Upper lobe of left lung (tissue), 6 donors: Measurements from ENCODE around the gene TAF1D. TPM values are rescaled to one million over a fixed set of nuclear protein-coding genes. Genes with fewer than 3 reads are reported as not detected.

Experiments
- ATAC-seq, 2 donors: fragments of 200-7000 bp; cut with Tn5 transposase; one replicate each; pipeline ENCODE4 v1.9.1; 2022; ENCODE audit warnings: mild to moderate bottlenecking in 2 of 2, moderate library complexity in 2 of 2; ENCODE audit not compliant: low FRiP score in 2 of 2
- DNase-seq, 2 donors: peaks; one replicate each; pipeline ENCODE4 v3.0.0-alpha.2; 2019 to 2020
- H3K27ac ChIP-seq, 4 donors: fragments of 200-600 bp; sonication (generic); one replicate each; pipeline ENCODE4 v1.5.1; 2016 to 2019
- H3K27me3 ChIP-seq, 4 donors: fragments of 200-600 bp; sonication (generic); one replicate each; pipeline ENCODE4 v1.5.1; 2017 to 2019
- H3K36me3 ChIP-seq, 4 donors: fragments of 200-600 bp; sonication (generic); one replicate each; pipeline ENCODE4 v1.5.1; 2016 to 2019
- H3K4me1 ChIP-seq, 4 donors: fragments of 200-600 bp; sonication (generic); one replicate each; pipeline ENCODE4 v1.5.1; 2018 to 2019
- H3K4me3 ChIP-seq, 4 donors: fragments of 200-600 bp; sonication (generic); one replicate each; pipeline ENCODE4 v1.5.1; 2017 to 2019; ENCODE audit warnings: mild to moderate bottlenecking in 2 of 4, moderate library complexity in 1 of 4
- H3K9me3 ChIP-seq, 4 donors: fragments of 200-600 bp; sonication (generic); one replicate each; pipeline ENCODE4 v1.5.1; 2018 to 2019
- EP300 ChIP-seq, 4 donors: sonication (generic); formaldehyde crosslinking; IDR thresholded peaks; one replicate each; pipeline ENCODE4 v1.5.1; 2017; ENCODE audit warnings: antibody characterized with exemption in 4 of 4, control low read depth in 2 of 4
- POLR2A ChIP-seq, 4 donors: fragments of 450-650 bp; IDR thresholded peaks; one replicate each; pipeline ENCODE4 v1.5.1; 2016 to 2017; ENCODE audit warnings: antibody characterized with exemption in 4 of 4, mild to moderate bottlenecking in 2 of 4
- POLR2AphosphoS5 ChIP-seq, 2 donors: sonication (generic); formaldehyde crosslinking; IDR thresholded peaks; one replicate each; pipeline ENCODE4 v1.5.1; 2017; ENCODE audit warnings: antibody characterized with exemption in 2 of 2
- WGBS, 2 donors: methylation state at CpG; one replicate each; pipeline ENCODE4 v1.1.5; 2017 to 2018; 5-methylcytosine and 5-hydroxymethylcytosine counted together
- total RNA-seq, 6 donors: library from RNA; depleted of rRNA in 4 of 6; stranded (reverse); fragments of >200 nt in 4 of 6; gene quantifications; one replicate each; pipeline versions ENCODE4 v1.1.0 to v1.2.1, GENCODE V29; 2016 to 2021
- TF ChIP-seq, protein P1 (sequence below), 6 experiments: fragments of 450-650 bp in 4 of 6; fragments of 200-600 bp in 2 of 6; sonication (generic) in 2 of 6; IDR thresholded peaks; one replicate each; pipeline ENCODE4 v1.5.1; 2016 to 2019; ENCODE audit warnings: antibody characterized with exemption in 6 of 6
- donor health status: DM: no; HTN: no; CAD: no; lungs with moderate emphysema.
- donor health status: DM: no; HTN: yes; CAD: no; lungs with severe emphysema.

Gene TAF1D
- total RNA-seq, 6 donors from 2014 or later = 70.5 to 195 (median 88.5) TPM

DNA sequence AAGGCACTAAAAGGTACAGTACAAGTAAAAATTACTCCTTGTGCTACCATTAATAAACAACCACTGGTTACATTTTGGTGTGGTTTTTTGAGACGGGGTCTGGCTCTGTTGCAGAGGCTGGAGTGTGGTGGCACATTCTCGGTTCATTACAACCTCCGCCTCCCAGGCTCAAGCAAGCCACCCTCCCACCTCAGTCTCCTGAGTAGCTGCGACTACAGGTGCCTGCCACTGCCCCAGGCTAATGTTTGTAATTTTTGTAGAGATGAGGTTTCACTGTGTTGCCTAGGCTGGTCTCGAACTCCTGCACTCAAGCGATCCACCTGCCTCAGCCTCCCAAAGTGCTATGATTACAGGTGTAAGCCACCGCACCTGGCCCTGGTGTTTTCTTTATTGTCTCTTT lies 20.8 kb downstream of the TAF1D start:
- no peaks in the 10 kb centered on the region for H3K27me3 ChIP-seq
- ATAC-seq (no peak), DNase-seq (no peak)
- no peaks in the 10 kb centered on the region for H3K9me3 ChIP-seq
- no peak overlapping the region for H3K27ac ChIP-seq
- TF ChIP-seq EP300 (IDR thresholded peaks at IDR 0.05) (no peak), POLR2A (IDR thresholded peaks at IDR 0.05) (no peak)
- H3K4me3 ChIP-seq = no peak overlapping the region
- H3K4me1 ChIP-seq = peaks cover 0 to 12% (median 0%) of the 10 kb centered on the region in 4 donors
- 94 to 96% methylated on average over 7 of the region's 7 CpGs for WGBS, 2 donors
- peaks cover 0 to 44% (median 16%) of the 10 kb centered on the region in 4 donors for H3K36me3 ChIP-seq

DNA sequence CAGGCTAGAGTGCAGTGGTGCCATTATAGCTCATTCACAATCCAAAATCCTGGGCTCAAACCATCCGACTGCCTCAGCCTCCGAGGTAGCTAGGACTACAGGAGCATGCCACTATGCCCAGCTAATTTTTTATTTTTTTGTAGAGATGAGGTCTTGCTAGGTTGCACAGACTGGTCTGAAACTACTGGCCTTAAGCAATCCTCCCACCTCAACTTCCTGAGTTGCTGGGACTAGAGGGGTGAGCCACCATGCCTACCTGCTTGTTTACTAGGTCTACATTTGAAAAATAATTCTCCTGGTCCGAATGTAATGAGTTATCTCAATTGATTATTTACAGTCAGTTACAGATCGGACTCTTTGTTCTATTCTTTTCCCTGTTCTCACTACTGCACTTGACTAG lies 22.0 kb downstream of the TAF1D start:
- no peak for DNase-seq
- peaks cover 0 to 12% (median 0%) of the 10 kb centered on the region in 4 donors for H3K4me1 ChIP-seq
- no peak overlapping the region for H3K4me3 ChIP-seq
- H3K9me3 ChIP-seq = no peaks in the 10 kb centered on the region
- peaks cover 0 to 40% (median 17%) of the 10 kb centered on the region in 4 donors for H3K36me3 ChIP-seq
- 93 to 95% methylated on average over 4 of the region's 4 CpGs for WGBS, 2 donors
- TF ChIP-seq EP300 (IDR thresholded peaks at IDR 0.05) (no peak), POLR2AphosphoS5 (IDR thresholded peaks at IDR 0.05) (no peak), POLR2A (IDR thresholded peaks at IDR 0.05) (no peak)
- TF ChIP-seq, protein P1, sequence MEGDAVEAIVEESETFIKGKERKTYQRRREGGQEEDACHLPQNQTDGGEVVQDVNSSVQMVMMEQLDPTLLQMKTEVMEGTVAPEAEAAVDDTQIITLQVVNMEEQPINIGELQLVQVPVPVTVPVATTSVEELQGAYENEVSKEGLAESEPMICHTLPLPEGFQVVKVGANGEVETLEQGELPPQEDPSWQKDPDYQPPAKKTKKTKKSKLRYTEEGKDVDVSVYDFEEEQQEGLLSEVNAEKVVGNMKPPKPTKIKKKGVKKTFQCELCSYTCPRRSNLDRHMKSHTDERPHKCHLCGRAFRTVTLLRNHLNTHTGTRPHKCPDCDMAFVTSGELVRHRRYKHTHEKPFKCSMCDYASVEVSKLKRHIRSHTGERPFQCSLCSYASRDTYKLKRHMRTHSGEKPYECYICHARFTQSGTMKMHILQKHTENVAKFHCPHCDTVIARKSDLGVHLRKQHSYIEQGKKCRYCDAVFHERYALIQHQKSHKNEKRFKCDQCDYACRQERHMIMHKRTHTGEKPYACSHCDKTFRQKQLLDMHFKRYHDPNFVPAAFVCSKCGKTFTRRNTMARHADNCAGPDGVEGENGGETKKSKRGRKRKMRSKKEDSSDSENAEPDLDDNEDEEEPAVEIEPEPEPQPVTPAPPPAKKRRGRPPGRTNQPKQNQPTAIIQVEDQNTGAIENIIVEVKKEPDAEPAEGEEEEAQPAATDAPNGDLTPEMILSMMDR (IDR thresholded peaks at IDR 0.05) = no peak
- no peak overlapping the region for H3K27ac ChIP-seq
- ATAC-seq = no peak
- no peaks in the 10 kb centered on the region for H3K27me3 ChIP-seq

DNA sequence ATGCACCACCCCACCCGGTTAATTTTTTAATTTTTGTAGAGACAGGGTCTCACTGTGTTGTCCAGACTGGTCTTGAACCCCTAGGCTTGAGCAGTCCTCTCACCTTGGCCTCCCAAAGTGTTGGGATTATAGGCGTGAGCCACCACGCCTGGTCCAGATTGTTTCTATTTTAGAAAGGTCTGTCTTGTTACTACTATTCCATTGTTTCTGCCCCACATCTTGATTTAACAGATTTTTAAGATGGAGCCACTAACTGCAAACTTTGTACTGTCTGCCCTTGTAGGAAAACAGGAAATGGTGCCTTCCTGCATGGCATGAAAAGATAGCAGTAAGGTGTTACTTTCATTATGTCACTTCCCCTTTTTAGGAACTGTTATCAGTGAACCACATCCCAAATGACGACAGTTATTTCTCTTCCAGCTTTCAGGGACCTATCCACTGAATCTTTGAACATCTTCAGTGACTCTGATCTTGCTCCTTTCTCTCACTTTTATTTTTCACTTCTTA lies 23.2 kb downstream of the TAF1D start:
- TF ChIP-seq, protein P1 (IDR thresholded peaks at IDR 0.05) = no peak
- TF ChIP-seq POLR2A (IDR thresholded peaks at IDR 0.05) = no peak
- TF ChIP-seq EP300 (IDR thresholded peaks at IDR 0.05) = peak in 2 of 4 donors; percentile 84 to 89
- peak in 1 of 2 donors; percentile 52 for TF ChIP-seq POLR2AphosphoS5 (IDR thresholded peaks at IDR 0.05)
- 59 to 61% methylated on average over 4 of the region's 4 CpGs for WGBS, 2 donors
- ATAC-seq = no peak
- no peak overlapping the region for H3K4me3 ChIP-seq
- no peak for DNase-seq
- H3K36me3 ChIP-seq = peaks cover 0 to 45% (median 13%) of the 10 kb centered on the region in 4 donors
- no peaks in the 10 kb centered on the region for H3K9me3 ChIP-seq
- no peaks in the 10 kb centered on the region for H3K27me3 ChIP-seq
- H3K27ac ChIP-seq = peak overlapping the region in 3 of 4 donors; percentile 35 to 59 (median 48)
- peaks cover 0 to 12% (median 0%) of the 10 kb centered on the region in 4 donors for H3K4me1 ChIP-seq

DNA sequence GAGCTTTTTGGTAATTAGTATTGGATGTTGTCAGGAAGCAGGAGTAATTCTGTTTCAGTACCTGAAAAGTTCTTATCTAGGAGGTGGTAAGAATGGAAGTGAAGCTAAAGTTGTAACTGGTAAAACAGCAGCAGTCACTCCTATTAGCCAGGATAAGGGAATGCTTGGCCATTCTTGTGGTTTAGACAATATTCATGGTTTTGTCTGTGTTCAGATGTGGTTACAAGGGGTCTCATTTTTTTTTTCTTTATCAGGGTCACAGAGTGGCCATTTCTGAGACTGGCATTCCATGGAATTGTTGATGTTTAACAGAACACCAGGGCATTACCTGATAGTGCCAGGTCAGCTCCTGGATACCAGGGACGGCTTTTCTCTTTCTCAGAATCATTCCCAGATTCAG lies 23.8 kb downstream of the TAF1D start:
- Histone ChIP-seq H3K4me1 (peaks cover 0 to 12% (median 0%) of the 10 kb centered on the region in 4 donors), H3K27me3 (no peaks in the 10 kb centered on the region), H3K36me3 (peaks cover 0 to 42% (median 10%) of the 10 kb centered on the region in 4 donors), H3K4me3 (no peak overlapping the region), H3K27ac (peak overlapping the region in 2 of 4 donors; percentile 35 to 59), H3K9me3 (no peaks in the 10 kb centered on the region)
- ATAC-seq (no peak), DNase-seq (no peak)
- WGBS, 2 donors = 96 to 100% methylated on average over 1 of the region's 1 CpG
- no peak for TF ChIP-seq POLR2AphosphoS5 (IDR thresholded peaks at IDR 0.05)
- no peak for TF ChIP-seq EP300 (IDR thresholded peaks at IDR 0.05)
- TF ChIP-seq, protein P1 (IDR thresholded peaks at IDR 0.05) = no peak
- TF ChIP-seq POLR2A (IDR thresholded peaks at IDR 0.05) = no peak

DNA sequence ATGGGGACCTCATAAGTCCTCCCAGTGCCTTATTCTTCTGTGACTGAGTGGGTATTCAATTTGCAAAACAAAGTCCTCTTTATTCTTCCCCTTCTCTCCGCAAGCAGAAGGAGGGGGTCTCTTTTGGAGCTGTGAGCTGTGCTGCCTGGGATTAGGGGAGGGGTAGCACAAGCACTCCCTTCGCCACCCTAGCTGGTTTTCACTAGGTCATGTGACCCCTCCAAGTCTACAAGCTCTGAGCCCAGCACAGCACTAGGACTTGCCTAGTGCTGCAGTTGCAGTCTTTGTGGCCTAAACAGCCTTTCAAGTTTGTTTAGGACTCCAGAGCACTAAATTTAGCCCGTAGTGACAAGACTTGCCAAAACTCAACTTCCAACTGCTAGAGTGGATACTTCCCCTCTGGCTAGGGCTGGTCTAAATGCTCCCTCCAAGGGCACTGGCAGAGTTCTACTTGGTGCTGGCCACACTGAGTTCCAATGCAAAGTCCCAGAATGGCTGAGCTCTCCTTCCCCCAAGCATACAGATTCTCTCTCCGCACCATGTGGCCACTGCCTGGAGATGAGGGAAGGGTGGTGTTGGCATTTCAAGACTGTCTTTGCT lies 25.4 kb downstream of the TAF1D start:
- H3K27ac ChIP-seq = no peak overlapping the region
- no peak for ATAC-seq

More for the DNA sequence above, 25.4 kb downstream of the TAF1D start:
- no peaks in the 10 kb centered on the region for H3K27me3 ChIP-seq
- no peak for DNase-seq
- WGBS, 2 donors = 87 to 90% methylated on average over 4 of the region's 4 CpGs
- H3K4me1 ChIP-seq = peaks cover 0 to 12% (median 0%) of the 10 kb centered on the region in 4 donors
- no peak for TF ChIP-seq EP300 (IDR thresholded peaks at IDR 0.05)
- TF ChIP-seq, protein P1 (IDR thresholded peaks at IDR 0.05) = no peak
- no peak for TF ChIP-seq POLR2A (IDR thresholded peaks at IDR 0.05)
- no peak for TF ChIP-seq POLR2AphosphoS5 (IDR thresholded peaks at IDR 0.05)
- no peaks in the 10 kb centered on the region for H3K9me3 ChIP-seq
- no peak overlapping the region for H3K4me3 ChIP-seq
- H3K36me3 ChIP-seq = peaks cover 0 to 37% (median 7%) of the 10 kb centered on the region in 4 donors
